A549 (cell line): Measurements from ENCODE around the gene TM4SF5.

Source experiments
- BHLHE40 ChIP-seq: IDR thresholded peaks from 2 replicates; pipeline ENCODE4 v1.6.1; 2012; ENCODE audit warnings: low read depth, low read length, inconsistent platforms
- CHD2 ChIP-seq: fragments of 150-350 bp; IDR thresholded peaks from 2 replicates; pipeline ENCODE4 v1.6.1; 2014; ENCODE audit warnings: low read length; ENCODE audit not compliant: partially characterized antibody
- CHD4 ChIP-seq: fragments of 200-600 bp; sonication (generic); IDR thresholded peaks from 2 replicates; pipeline ENCODE4 v1.6.1; 2016; ENCODE audit warnings: antibody characterized with exemption, mild to moderate bottlenecking, borderline replicate concordance
- CTCF ChIP-seq: fragments of >200 bp; sonication (Bioruptor Twin); formaldehyde crosslinking; IDR thresholded peaks from 3 replicates; pipeline ENCODE4 v1.5.1; 2016
- EP300 ChIP-seq, 2 experiments: fragments of >200 bp; sonication (Bioruptor Twin); formaldehyde crosslinking; IDR thresholded peaks; 2 replicates in 1 of 2; 3 replicates in 1 of 2; pipeline ENCODE4 v1.6.1; 2016 to 2017
- HDAC2 ChIP-seq: fragments of 200-600 bp; sonication (generic); IDR thresholded peaks from 2 replicates; pipeline ENCODE4 v1.6.1; 2016
- JUN ChIP-seq, 2 experiments: fragments of >200 bp; sonication (Bioruptor Twin); formaldehyde crosslinking; IDR thresholded peaks; 2 replicates in 1 of 2; 3 replicates in 1 of 2; pipeline ENCODE4 v1.6.1; 2016 to 2017
- MAZ ChIP-seq: fragments of 150-350 bp; IDR thresholded peaks from 2 replicates; pipeline ENCODE4 v1.6.1; 2014; ENCODE audit warnings: antibody characterized with exemption, low read depth, low read length, borderline replicate concordance
- MYC ChIP-seq: IDR thresholded peaks from 2 replicates; pipeline ENCODE4 v1.6.1; 2012; ENCODE audit warnings: mild to moderate bottlenecking, inconsistent platforms, low read length, improper control_type of control experiment, borderline replicate concordance
- POLR2A ChIP-seq: IDR thresholded peaks from 2 replicates; pipeline ENCODE4 v1.6.1; 2012; ENCODE audit warnings: mild to moderate bottlenecking, low read length
- RCOR1 ChIP-seq: fragments of 150-350 bp; IDR thresholded peaks from 2 replicates; pipeline ENCODE4 v1.6.1; 2014; ENCODE audit warnings: antibody characterized with exemption, low read length, low read depth
- ZSCAN20 ChIP-seq: fragments of 250-450 bp; sonication (Bioruptor Pico); IDR thresholded peaks from 2 replicates; pipeline ENCODE4 v1.8.0; 2022; ENCODE audit warnings: mild to moderate bottlenecking, moderate library complexity

DNA sequence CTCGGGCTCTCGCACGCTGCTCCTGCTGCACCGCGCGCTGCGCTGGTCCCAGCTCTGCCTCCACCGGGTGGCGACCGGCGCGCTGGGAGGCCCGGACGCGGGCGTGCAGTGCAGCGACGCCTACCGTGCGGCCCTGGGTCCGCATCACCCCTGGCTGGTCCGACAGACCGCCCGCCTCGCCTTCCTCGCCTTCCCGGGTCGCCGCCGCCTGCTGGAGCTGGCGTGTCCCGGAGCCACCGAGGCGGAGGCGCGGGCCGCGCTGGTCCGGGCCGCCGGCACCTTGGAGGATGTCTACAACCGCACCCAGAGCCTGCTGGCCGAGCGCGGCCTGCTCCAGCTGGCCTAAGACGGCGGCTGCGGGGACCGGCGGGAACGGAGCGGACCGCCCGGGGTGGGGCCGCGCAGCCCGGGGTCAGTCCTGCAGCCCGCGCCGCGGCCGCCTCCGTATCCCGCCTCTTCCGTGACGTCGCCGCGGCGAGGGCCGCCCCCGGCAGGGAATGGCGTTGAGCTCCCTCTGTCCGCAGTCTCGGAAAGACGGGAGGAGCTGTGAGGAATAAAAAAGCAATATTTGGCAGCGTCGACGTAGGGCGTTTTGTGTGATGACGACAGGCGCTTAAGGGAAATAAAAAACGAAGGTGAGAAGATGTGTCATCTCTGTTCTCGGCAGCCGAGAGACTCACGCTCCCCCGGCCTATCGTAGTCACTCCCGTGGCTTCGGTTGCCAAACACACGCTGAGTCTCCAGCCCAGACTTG is 18.4 kb downstream of the TM4SF5 start:
- TF ChIP-seq CHD2 = peak; percentile 61
- peak; percentile 95 for TF ChIP-seq CTCF
- no peak for TF ChIP-seq CHD4
- TF ChIP-seq MAZ = no peak
- TF ChIP-seq HDAC2 = no peak
- no peak for TF ChIP-seq RCOR1
- TF ChIP-seq JUN (IDR thresholded peaks at IDR 0.05) = peak; percentile 89 to 95
- peak; percentile 81 for TF ChIP-seq MYC
- no peak for TF ChIP-seq ZSCAN20 (CRISPR knock-in tag)
- TF ChIP-seq POLR2A = peak; percentile 90
- TF ChIP-seq BHLHE40 = peak; percentile 10; the same call in 1 of the 2 replicates
- TF ChIP-seq EP300 (IDR thresholded peaks at IDR 0.05) = no peak; a peak in 1 of 5 replicates
